ENCODE results near the gene SUCLA2.

The SUCLA2 gene

DNA sequence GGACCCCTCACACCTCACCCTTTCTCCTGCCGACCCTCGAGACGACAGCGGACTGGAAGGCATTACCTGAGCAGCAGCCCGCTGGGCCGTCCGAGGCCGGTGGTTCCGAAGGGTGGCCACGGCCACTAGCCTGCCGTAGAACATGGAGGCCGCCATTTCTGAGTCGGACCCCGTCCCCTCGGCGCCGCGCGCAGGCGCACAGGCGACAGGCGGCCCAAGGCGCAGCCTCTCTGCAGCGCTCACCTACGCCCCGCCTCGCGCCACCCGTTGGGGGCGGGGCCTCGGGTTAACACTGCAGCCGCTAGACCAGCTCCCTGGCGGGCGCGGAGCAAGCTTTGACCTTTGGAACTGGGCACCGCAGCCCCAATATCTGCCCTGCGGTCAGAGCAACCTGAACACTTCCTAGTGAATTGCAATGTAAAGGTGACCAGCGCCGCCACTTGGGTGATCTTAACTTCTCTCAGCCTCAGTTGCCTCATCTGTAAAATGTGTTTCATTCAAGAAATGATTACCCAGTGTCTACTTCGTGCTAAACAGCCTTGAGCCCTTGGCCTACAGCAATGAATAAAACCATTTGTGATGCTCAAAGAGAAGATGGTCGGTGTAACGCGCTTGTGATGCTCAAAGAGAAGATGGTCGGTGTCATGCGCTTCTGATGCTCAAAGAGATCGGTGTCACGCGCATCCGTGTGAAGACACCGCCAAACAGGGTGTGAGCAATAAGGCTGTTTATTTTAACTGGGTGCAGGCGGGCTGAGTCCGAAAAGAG lies at the start of gene SUCLA2:
Gene SUCLA2, minus strand, starts transcription at position 160 of the 768 bp plus-strand sequence. Its CDS starts 4 bp downstream, at position 156.
- no peaks in the 10 kb centered on the region for H3K27me3 ChIP-seq (ENCODE audit: insufficient read depth, poor library complexity, severe bottlenecking)
- peaks cover 35% of the 10 kb centered on the region for H3K4me1 ChIP-seq (ENCODE audit: insufficient read depth, poor library complexity, severe bottlenecking)
- H3K9me3 ChIP-seq (ENCODE audit: severe bottlenecking), result no peaks in the 10 kb centered on the region
- peak within 1 kb of the TSS; percentile 87 for H3K27ac ChIP-seq (ENCODE audit: poor library complexity, severe bottlenecking)
- peak within 1 kb of the TSS; percentile 90 for H3K4me3 ChIP-seq (ENCODE audit: severe bottlenecking)
- TF ChIP-seq, protein P1, sequence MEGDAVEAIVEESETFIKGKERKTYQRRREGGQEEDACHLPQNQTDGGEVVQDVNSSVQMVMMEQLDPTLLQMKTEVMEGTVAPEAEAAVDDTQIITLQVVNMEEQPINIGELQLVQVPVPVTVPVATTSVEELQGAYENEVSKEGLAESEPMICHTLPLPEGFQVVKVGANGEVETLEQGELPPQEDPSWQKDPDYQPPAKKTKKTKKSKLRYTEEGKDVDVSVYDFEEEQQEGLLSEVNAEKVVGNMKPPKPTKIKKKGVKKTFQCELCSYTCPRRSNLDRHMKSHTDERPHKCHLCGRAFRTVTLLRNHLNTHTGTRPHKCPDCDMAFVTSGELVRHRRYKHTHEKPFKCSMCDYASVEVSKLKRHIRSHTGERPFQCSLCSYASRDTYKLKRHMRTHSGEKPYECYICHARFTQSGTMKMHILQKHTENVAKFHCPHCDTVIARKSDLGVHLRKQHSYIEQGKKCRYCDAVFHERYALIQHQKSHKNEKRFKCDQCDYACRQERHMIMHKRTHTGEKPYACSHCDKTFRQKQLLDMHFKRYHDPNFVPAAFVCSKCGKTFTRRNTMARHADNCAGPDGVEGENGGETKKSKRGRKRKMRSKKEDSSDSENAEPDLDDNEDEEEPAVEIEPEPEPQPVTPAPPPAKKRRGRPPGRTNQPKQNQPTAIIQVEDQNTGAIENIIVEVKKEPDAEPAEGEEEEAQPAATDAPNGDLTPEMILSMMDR (IDR thresholded peaks at IDR 0.05; ENCODE audit: poor library complexity, severe bottlenecking), result no peak
- ATAC-seq (ENCODE audit: low read depth) (peak; percentile 96), DNase-seq (ENCODE audit: low spot score) (peak; percentile 83)
- peaks cover 27% of the 10 kb centered on the region for H3K36me3 ChIP-seq (ENCODE audit: low read depth)

DNA sequence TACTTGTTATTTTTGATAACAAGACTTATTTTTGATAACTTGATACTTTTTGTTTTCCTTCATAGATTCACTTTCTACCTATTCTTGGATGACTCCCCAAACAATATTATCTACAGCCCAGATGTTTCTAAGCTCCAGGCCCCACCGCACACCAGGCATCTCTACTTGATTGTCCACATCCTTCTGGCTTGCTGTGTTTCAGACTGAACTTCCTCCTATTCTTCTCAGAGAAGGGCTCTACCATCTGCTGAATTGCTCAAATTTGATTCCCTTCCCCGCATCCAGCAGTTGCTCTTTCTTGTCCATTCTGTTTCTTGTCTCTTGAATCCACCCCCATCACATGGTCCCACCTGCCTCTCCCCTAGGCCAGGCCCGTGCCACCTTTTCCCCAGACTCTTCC lies 49.5 kb upstream of the SUCLA2 start:
- TF ChIP-seq, protein P1 (IDR thresholded peaks at IDR 0.05; ENCODE audit: poor library complexity, severe bottlenecking), result no peak
- Histone ChIP-seq H3K36me3 (ENCODE audit: low read depth) (peaks cover 37% of the 10 kb centered on the region), H3K27ac (ENCODE audit: poor library complexity, severe bottlenecking) (no peak overlapping the region), H3K9me3 (ENCODE audit: severe bottlenecking) (no peaks in the 10 kb centered on the region), H3K4me3 (ENCODE audit: severe bottlenecking) (no peak overlapping the region), H3K4me1 (ENCODE audit: insufficient read depth, poor library complexity, severe bottlenecking) (no peaks in the 10 kb centered on the region), H3K27me3 (ENCODE audit: insufficient read depth, poor library complexity, severe bottlenecking) (no peaks in the 10 kb centered on the region)
- ATAC-seq (ENCODE audit: low read depth) (no peak), DNase-seq (ENCODE audit: low spot score) (no peak)

DNA sequence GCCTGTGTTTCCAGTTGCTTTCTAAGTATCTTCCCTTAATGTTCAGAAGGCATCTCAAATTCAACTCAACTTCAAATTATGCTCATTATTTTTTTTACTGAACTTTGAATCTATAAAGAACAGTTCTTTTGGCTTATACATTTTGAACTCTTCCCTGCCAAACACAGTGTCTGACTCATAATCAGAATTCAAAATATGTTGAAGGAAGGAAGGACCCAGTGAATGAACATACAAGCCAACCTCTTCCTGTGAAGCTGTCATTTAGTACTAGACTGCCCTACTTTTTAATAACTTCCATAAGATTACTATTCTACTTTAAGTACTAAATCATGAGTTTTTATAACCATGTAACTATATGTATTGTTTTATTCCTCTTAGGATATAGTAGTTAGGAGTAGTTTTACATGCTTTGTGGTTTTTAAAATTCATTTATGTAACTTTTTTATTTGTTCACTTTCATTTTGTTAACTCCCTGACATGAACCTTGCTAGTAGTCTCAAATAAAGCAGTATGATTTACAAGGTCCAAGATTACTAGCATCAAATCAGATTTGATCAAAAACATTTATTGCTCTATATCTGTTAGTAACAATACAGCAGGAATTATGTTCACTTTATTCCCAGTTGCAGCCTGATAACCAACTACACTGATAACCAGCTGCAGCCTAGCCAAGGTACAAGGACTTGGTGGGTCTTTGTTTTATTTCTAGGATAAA lies 42.9 kb upstream of the SUCLA2 start:
- ATAC-seq (ENCODE audit: low read depth) (0 out of 3 replicates have a peak, but pooled peaks have one; percentile 36), DNase-seq (ENCODE audit: low spot score) (no peak)
- peaks cover 10% of the 10 kb centered on the region for H3K4me1 ChIP-seq (ENCODE audit: insufficient read depth, poor library complexity, severe bottlenecking)
- peak overlapping the region; percentile 29 for H3K27ac ChIP-seq (ENCODE audit: poor library complexity, severe bottlenecking)
- no peaks in the 10 kb centered on the region for H3K27me3 ChIP-seq (ENCODE audit: insufficient read depth, poor library complexity, severe bottlenecking)
- peaks cover 53% of the 10 kb centered on the region for H3K36me3 ChIP-seq (ENCODE audit: low read depth)
- H3K9me3 ChIP-seq (ENCODE audit: severe bottlenecking), result no peaks in the 10 kb centered on the region
- TF ChIP-seq, protein P1 (IDR thresholded peaks at IDR 0.05; ENCODE audit: poor library complexity, severe bottlenecking), result no peak
- H3K4me3 ChIP-seq (ENCODE audit: severe bottlenecking), result no peak overlapping the region

DNA sequence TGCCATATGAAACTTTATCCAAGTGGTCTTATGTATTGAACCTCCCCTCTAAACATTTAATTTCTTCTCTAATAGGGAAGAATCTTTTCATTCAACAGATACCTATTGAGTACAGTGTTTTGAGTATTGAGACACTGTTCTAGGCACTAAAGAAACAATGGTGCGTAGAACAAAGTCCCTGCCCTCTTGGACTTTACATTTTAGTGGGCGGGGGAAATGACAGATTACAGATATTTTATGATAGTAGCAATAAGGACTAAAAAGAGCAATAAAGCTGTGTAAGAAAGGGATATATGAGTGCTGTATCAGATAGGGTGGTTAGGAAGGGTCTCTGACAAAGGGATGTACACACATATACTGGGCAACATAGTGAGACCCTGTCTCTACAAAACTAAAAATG lies 41.8 kb upstream of the SUCLA2 start:
- Histone ChIP-seq H3K27ac (ENCODE audit: poor library complexity, severe bottlenecking) (no peak overlapping the region), H3K4me3 (ENCODE audit: severe bottlenecking) (no peak overlapping the region), H3K4me1 (ENCODE audit: insufficient read depth, poor library complexity, severe bottlenecking) (peaks cover 17% of the 10 kb centered on the region), H3K27me3 (ENCODE audit: insufficient read depth, poor library complexity, severe bottlenecking) (no peaks in the 10 kb centered on the region), H3K36me3 (ENCODE audit: low read depth) (peaks cover 43% of the 10 kb centered on the region), H3K9me3 (ENCODE audit: severe bottlenecking) (no peaks in the 10 kb centered on the region)
- ATAC-seq (ENCODE audit: low read depth) (no peak), DNase-seq (ENCODE audit: low spot score) (no peak)
- TF ChIP-seq, protein P1 (IDR thresholded peaks at IDR 0.05; ENCODE audit: poor library complexity, severe bottlenecking), result no peak

All from RWPE2 (cell line).